HG03196 (cell line): Measurements from ENCODE around the gene CDH12.
"Not testable (repeated sequence)": the region's sequence is repeated elsewhere in the genome, so short reads cannot be mapped to it uniquely, and the experiment has no call there.

ENCODE experiments used
- ATAC-seq: cut with Tn5 transposase; IDR thresholded peaks from one replicate; pipeline ENCODE4 v1.9.1; 2021; ENCODE audit not compliant: unreplicated experiment

CDH12 gene

DNA sequence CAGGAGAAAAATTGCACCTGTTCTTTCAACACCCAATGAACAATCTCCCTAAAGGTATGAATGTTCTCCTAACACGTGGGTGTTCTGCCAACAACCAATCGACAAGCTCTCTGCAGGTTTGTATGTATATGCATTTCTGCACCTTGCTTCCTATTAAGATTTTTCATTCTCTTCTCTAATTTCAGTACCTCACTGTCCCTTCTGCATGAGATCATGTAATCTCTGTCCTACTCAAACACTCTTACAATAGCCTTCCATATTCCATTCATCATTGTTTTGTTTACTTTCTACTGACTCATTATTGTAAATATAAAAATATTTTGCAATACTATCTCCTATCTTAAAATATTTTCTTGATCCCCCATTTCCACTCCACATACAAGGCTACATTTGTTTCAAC is 382.0 kb downstream of the CDH12 start:
- ATAC-seq: no peak

DNA sequence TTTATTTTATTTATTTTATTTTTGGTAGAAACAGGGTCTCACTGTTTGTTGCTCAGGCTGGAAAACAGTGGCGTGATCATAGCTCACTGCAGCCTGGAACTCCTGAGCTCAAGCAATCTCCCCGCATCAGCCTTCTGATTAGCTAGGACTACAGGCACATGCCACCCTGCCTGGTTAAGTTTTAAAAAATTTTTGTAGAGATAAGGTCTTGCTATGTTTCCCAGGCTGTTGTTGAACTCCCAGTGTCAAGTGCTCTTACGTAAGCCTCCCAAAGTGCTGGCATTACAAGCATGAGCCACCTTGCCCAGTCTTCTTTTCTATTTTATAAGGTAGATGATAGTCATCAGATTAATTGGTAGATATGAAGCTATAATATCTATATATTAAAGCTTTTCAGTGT is 382.7 kb downstream of the CDH12 start:
- no peak for ATAC-seq

DNA sequence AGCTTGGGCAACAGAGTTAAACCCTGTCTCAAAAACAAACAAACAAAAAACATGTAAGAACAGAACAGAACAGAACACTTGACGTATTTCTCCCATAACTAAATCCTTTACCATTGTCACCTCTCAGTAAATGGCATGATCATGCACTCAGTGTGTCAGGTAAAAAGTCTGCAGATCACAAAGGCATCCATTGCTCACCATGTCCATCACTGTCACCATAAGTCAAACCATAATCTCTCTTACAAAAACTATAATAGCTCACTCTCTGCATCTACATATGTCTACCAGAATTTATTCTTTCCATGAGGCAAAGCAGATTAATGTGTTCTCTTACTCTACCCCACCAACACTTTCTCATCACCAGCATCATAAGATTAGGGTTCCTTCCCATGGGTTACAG is 387.5 kb downstream of the CDH12 start:
- ATAC-seq: no peak

GRCh38 chr5:22465177-22465576 is 388.0 kb downstream of the CDH12 start:
- ATAC-seq: no peak

DNA sequence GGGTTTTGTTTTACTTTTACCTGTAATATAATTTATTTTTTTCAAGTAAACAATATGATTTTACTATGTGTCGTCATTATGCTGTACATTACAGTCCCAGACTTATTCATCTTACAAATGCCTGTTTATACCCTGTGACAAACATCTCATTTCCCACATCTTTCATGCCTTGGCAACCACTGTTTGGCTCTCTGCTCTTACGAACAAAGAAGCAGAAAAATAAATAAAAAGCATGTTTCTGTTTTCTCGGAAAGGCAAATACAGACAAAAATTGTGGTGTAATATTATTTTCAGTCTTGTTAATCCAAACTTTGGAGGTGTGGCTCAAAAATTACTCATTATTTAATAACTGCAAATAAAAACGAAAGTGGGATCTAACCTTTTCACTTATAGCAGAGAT is 393.0 kb downstream of the CDH12 start:
- ATAC-seq: no peak

GRCh38 chr5:22432905-22433304 is 420.2 kb downstream of the CDH12 start:
- ATAC-seq: no peak

DNA sequence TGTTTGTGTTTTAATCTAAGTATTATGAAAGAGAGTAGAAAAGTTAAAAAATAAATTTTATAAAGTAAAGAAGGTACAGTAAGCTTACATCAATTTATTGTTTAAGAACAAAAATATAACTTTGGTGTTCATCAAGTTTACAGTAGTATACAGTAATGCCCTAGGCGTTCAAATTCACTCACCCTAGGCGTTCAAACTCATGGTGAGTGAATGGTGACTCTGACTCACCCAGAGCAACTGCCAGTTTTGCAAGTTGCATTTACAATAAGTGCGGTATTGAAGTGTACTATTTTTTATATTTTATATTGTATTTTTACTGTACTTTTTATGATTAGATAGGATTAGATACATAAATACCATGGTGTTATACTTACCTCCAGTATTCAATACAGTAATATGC is 421.3 kb downstream of the CDH12 start:
- no peak for ATAC-seq

DNA sequence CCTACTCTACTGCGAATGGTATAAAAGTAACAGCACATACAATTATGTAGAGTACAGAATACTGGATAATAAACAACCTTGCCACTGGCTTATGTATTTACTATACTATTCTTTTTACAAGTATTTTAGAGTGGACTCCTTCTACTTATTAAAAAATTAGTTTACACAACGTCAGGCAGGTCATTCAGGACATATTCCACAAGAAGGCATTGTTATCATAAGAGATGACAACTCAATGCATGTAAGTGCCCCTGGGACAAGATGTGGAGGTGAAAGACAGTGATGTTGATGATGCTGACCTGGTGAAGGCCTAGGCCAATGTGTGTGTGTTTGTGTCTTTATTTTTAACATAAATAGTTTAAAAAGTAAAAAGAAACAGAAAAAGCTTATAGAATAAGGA is 421.7 kb downstream of the CDH12 start:
- ATAC-seq: no peak

GRCh38 chr5:22411554-22412349 is 441.4 kb downstream of the CDH12 start:
- no peak for ATAC-seq

DNA sequence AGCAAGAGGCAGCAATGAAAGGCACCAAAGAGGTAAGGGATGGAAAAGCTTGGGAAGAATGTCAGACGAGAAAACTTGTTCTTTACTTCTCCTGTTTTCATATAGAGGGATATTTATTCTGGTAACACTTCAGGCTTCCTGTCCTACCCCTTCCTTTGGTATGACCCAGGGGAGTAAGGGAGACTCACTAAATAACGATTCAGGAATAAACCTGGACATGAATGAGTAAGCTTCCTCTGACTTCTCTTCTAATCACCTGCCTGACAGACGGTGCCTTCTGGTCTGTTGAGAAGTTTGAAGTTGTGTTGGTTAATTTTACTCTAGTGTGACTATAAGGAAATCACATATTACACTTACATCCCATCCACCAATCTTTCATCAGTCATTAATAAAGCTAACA is 461.2 kb downstream of the CDH12 start:
- no peak for ATAC-seq

DNA sequence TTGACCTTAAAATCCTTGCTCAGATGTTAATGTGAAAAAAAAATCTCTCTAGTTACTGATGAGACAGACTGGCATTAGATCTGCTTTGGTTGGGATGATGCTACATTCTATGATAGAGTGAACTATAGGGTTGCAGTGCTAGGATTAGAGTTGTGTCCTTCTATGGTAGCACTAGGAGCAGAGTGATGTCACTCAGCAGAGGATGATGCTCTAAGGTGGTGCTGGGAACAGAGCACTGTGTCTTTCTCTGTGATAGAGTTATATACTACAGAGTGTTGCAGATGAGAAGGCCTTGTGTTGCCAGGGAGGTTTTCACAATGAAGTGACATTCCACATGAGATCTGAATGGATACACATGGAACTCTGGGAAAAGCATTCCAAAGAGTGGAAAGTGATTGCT is 462.3 kb downstream of the CDH12 start:
- no peak for ATAC-seq

DNA sequence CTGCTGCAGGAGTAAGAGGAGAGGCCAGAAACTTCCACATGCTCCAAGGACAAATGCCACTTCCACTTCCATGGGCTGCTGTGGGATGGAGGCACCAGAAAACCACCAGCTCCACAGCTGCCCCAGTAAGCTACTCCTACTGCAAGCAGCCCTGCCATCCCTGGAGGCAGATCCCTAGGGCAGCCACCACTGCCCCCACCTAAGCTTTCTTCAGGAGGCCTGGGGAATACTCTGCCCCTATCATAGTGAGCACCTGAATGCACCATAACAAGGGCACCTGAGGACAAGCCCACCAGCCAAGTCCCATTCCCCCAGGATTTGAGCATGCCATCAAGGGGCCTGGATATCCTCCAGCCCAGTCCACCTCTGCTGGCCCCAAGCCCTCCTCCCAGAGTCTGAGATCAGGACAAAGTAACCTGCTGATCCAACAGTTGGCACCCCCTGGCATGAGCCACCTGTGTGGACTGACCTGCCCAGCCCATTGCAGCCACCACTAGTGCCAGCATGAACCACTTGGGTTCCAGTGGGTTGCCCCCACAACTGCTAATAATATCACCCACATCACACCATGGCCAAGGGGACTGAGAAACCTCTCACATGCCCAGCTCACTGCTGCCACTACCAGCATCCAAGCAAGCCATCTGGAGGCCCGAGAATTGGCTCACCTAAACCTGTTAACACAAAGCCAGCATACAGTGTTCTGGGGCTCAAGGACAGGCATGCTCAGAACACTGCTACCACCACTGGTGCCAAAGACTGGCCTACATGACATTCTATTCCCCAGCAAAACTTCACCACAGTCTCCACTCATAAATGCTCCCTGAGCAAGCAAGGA is 480.1 kb downstream of the CDH12 start:
- ATAC-seq: no peak

- no peak for ATAC-seq
Measured at GRCh38 chr5:22372376-22372775, 480.8 kb downstream of the CDH12 start.

- ATAC-seq: no peak
Measured at GRCh38 chr5:22354956-22355355, 498.2 kb downstream of the CDH12 start.

DNA sequence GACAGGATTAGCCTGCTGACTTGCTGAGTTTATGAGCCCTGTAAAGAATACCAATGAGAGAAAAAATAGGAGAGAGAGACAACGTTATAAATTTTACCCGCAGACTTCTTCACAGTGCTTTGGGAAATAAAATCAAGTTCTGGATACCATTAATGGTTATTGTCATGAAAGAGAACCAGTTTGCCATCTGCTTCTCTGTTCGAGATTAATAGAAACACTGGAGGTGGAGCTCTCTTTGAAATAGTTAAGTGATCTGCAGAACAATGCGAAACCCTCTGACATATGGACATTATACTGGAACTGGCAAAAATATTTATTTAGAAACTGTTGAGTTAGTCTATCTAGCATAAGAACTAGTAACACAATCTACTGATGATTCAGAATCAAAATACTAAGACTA is 500.7 kb downstream of the CDH12 start:
- ATAC-seq: no peak

- ATAC-seq: no peak
Measured at GRCh38 chr5:22351178-22351577, 502.0 kb downstream of the CDH12 start.

DNA sequence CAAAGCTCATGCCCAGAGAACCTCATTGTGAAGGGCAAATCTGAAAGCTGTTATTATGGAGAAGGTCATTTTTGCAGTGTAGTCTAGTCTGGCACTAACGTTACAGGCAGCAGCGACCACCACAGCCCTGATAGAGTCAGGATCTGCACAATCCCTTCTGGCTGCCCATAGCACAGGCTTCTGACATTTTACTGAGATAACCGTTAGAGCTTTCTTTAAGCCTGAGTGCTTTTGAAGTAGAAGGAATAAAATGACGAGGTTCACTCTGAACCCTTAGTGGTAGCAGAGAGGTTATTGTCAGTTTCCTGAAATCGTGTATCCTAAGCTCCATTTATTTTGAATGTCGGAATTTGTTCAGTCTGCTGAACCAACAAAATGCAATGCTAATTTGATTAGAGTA is 505.1 kb downstream of the CDH12 start:
- ATAC-seq: no peak

GRCh38 chr5:22344000-22344399 is 509.1 kb downstream of the CDH12 start:
- ATAC-seq: no peak

GRCh38 chr5:22341406-22341805 is 511.7 kb downstream of the CDH12 start:
- ATAC-seq: no peak

- not testable (repeated sequence) for ATAC-seq
Measured at GRCh38 chr5:22332949-22333348, 520.2 kb downstream of the CDH12 start.

- no peak for ATAC-seq
Measured at GRCh38 chr5:22329683-22330082, 523.5 kb downstream of the CDH12 start.

GRCh38 chr5:22319798-22320197 is 533.3 kb downstream of the CDH12 start:
- no peak for ATAC-seq
